B cell (primary cell): ENCODE results near the gene ETV2. TPM values are rescaled to one million over a fixed set of nuclear protein-coding genes. Genes with fewer than 3 reads are reported as not detected.

ENCODE experiments used
- ATAC-seq: fragments of 200-7000 bp; cut with Tn5 transposase; one replicate; pipeline ENCODE4 v1.10.0; 2021; ENCODE audit warnings: low read depth, mild to moderate bottlenecking, moderate number of reproducible peaks, moderate library complexity
- CTCF ChIA-PET: fragments of 350-600 bp; sonication (Branson Sonifier 250); formaldehyde crosslinking; loops from one replicate; lab custom pipeline; 2021; ENCODE audit warnings: antibody characterized with exemption, inconsistent platforms; lab: Charles Lee
- POLR2A ChIA-PET: fragments of 350-600 bp; sonication (Branson Sonifier 250); formaldehyde crosslinking; loops from one replicate; lab custom pipeline; 2021; ENCODE audit warnings: antibody characterized with exemption; lab: Charles Lee
- DNase-seq: peaks from one replicate; pipeline ENCODE4 v3.0.0; 2013
- H2AFZ ChIP-seq: 2 replicates; pipeline ENCODE4 v1.6.1; 2012; ENCODE audit warnings: mild to moderate bottlenecking, low read depth, low read length; ENCODE audit not compliant: insufficient read depth, poor library complexity, severe bottlenecking
- H3K27ac ChIP-seq, 2 donors: 1 replicate in 1 of 2; 2 replicates in 1 of 2; pipeline ENCODE4 v1.5.1; 2012 to 2013; ENCODE audit warnings: low read length in 2 of 2, mild to moderate bottlenecking in 2 of 2, moderate library complexity in 1 of 2
- H3K27me3 ChIP-seq, 4 experiments: fragments of 200-600 bp in 1 of 4; sonication (generic) in 1 of 4; replicated peaks in 1 of 4; 1 replicate in 2 of 4; 2 replicates in 2 of 4; pipeline versions ENCODE4 v1.6.1 to v1.7.0; 2013 to 2016; ENCODE audit warnings: low read length in 3 of 4, mild to moderate bottlenecking in 2 of 4, mixed read lengths in 1 of 4, moderate library complexity in 1 of 4; ENCODE audit not compliant: insufficient read depth in 4 of 4, control insufficient read depth in 3 of 4; ENCODE audit errors: control extremely low read depth in 1 of 4
- H3K36me3 ChIP-seq, 2 experiments: replicated peaks in 1 of 2; 1 replicate in 1 of 2; 2 replicates in 1 of 2; pipeline versions ENCODE4 v1.6.1 to v1.7.1; 2013; ENCODE audit warnings: low read length in 1 of 2; ENCODE audit not compliant: insufficient read depth in 2 of 2, control insufficient read depth in 1 of 2; ENCODE audit errors: control extremely low read depth in 1 of 2, extremely low read depth in 1 of 2
- H3K4me1 ChIP-seq, 2 donors: fragments of 200-600 bp in 1 of 2; sonication (generic) in 1 of 2; 1 replicate in 1 of 2; 2 replicates in 1 of 2; pipeline versions ENCODE4 v1.5.1 to v1.6.1; 2013 to 2017; ENCODE audit warnings: low read length in 2 of 2; ENCODE audit not compliant: control insufficient read depth in 2 of 2, insufficient read depth in 2 of 2
- H3K4me2 ChIP-seq: replicated peaks from 2 replicates; pipeline ENCODE3; 2012; ENCODE audit warnings: mild to moderate bottlenecking, low read depth, low read length; ENCODE audit not compliant: poor library complexity, severe bottlenecking
- H3K4me3 ChIP-seq, 5 experiments: fragments of 200-600 bp in 1 of 5; sonication (generic) in 1 of 5; 1 replicate in 3 of 5; 2 replicates in 2 of 5; pipeline versions ENCODE4 v1.5.1 to v1.7.0; 2011 to 2016; ENCODE audit warnings: low read length in 4 of 5, mild to moderate bottlenecking in 4 of 5, low read depth in 2 of 5, control low read depth in 1 of 5, moderate library complexity in 1 of 5; ENCODE audit not compliant: insufficient read depth in 1 of 5; ENCODE audit errors: control extremely low read depth in 1 of 5, extremely low read depth in 1 of 5
- H3K79me2 ChIP-seq: fragments of 200-600 bp; sonication (generic); one replicate; pipeline ENCODE4 v1.6.0; 2016; ENCODE audit warnings: low read length; ENCODE audit not compliant: control insufficient read depth, insufficient read depth
- H3K9ac ChIP-seq: fragments of 200-600 bp; sonication (generic); 2 replicates; pipeline ENCODE4 v1.6.1; 2017; ENCODE audit warnings: mild to moderate bottlenecking, low read length, moderate library complexity
- H3K9me3 ChIP-seq, 3 donors: one replicate each; pipeline versions ENCODE4 v1.6.1 to v1.7.1; 2013; ENCODE audit warnings: low read length in 2 of 3; ENCODE audit not compliant: control insufficient read depth in 2 of 3, insufficient read depth in 1 of 3; ENCODE audit errors: control extremely low read depth in 1 of 3
- H4K20me1 ChIP-seq: 2 replicates; pipeline ENCODE4 v1.6.0; 2012; ENCODE audit warnings: mild to moderate bottlenecking, low read length; ENCODE audit not compliant: insufficient read depth, control insufficient read depth, poor library complexity, severe bottlenecking
- H3K27ac Mint-ChIP-seq: one replicate; pipeline ENCODE4 v1.8.0; 2021; ENCODE audit warnings: mixed read lengths
- H3K27me3 Mint-ChIP-seq: one replicate; pipeline ENCODE4 v1.8.0; 2021; ENCODE audit warnings: mixed read lengths
- H3K4me1 Mint-ChIP-seq: one replicate; pipeline ENCODE4 v1.8.0; 2021; ENCODE audit warnings: mixed read lengths
- H3K4me3 Mint-ChIP-seq: one replicate; pipeline ENCODE4 v1.8.0; 2021; ENCODE audit warnings: mixed read lengths
- H3K9me3 Mint-ChIP-seq: one replicate; pipeline ENCODE4 v1.8.0; 2022; ENCODE audit warnings: mixed read lengths; ENCODE audit not compliant: insufficient read depth
- EZH2 ChIP-seq: IDR thresholded peaks from 2 replicates; pipeline ENCODE4 v1.6.1; 2012; ENCODE audit warnings: borderline replicate concordance, low read depth, mild to moderate bottlenecking, moderate library complexity, low read length; ENCODE audit not compliant: insufficient read depth, poor library complexity, severe bottlenecking
- WGBS: methylation state at CpG from one replicate; pipeline ENCODE4 v1.1.5; 2013; ENCODE audit warnings: missing lambda C conversion rate; ENCODE audit not compliant: insufficient coverage; 5-methylcytosine and 5-hydroxymethylcytosine counted together
- intact Hi-C: fragments of 100-400 bp; cut with micrococcal nuclease; formaldehyde crosslinking; loops from one replicate; pipeline ENCODE4 v1.10.0; 2022
- polyA plus RNA-seq: library from polyadenylated mRNA; depleted of rRNA; stranded (reverse); fragments of >200 nt; gene quantifications from 2 replicates; pipeline ENCODE4 v1.2.3, GENCODE V29; 2012
- total RNA-seq, 2 donors: library from RNA; stranded (reverse); fragments of 120-200 nt in 1 of 2; gene quantifications; 1 replicate in 1 of 2; 2 replicates in 1 of 2; pipeline versions ENCODE4 v1.2.3 to v1.2.4, GENCODE V29; 2013 to 2022
- TF ChIP-seq, protein P1 (sequence below): fragments of 200-600 bp; IDR thresholded peaks from one replicate; pipeline ENCODE4 v1.8.0; 2022; ENCODE audit warnings: antibody characterized with exemption, mild to moderate bottlenecking

ETV2 gene
- total and polyA plus RNA-seq, 2 donors (not counting 1 experiment from before 2014, with no cell fraction given): 0.42 to 0.49 TPM

DNA sequence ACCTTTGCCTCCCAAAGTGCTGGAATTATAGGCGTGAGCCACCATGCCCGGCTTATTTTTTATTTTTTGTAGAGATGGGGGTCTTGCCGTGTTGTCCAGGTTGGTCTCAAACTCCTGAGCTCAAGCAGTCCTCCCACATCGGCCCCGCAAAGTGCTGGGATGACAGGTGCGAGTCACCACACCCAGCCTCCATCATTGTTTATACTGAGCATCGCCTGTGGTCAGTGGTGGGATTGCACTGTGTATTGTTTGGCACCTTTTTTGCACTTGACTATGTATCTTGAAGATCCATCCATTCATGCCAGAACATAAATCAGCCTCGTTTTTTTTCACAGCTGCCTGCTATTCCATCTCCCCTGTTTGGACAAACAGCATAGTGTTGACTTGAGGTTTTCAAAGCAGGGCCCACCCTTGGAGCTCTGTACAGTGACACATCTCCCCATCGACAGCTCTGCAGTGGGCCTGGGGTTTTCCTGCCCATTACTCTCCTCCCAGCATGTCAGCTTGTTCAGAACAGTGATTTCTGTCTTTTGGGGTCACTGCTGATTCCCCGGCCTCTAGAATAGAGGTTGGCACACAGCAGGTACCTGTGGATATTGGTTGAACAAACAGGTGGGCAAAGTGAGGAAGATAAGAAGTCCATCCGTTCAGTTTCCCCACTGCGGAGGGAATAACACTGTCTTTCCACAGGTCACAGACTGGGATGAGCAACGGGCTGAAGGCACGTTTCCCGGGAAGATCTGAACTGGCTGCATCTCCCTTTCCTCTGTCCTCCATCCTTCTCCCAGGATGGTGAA, 16.6 kb downstream of the ETV2 start:
- Histone ChIP-seq H3K79me2 (peaks cover 34% of the 10 kb centered on the region), H2AFZ (no peak overlapping the region), H3K4me2 (no peak overlapping the region), H3K9ac (no peak overlapping the region), H3K27ac (no peak overlapping the region), H3K4me1 (no peaks in the 10 kb centered on the region), H3K27me3 (no peaks in the 10 kb centered on the region), H4K20me1 (no peaks in the 10 kb centered on the region), H3K36me3 (peaks cover 8 to 71% of the 10 kb centered on the region in 2 experiments), H3K4me3 (no peak overlapping the region), H3K9me3 (no peaks in the 10 kb centered on the region)
- ChIA-PET CTCF (interaction anchor here (0.6 to 0.9 kb wide), 2 partner anchors 34 to 545 kb away, joined by 4 read pairs; no protein-coding TSS in a partner anchor), POLR2A (no interaction called here)
- no peak for TF ChIP-seq EZH2
- TF ChIP-seq, protein P1, sequence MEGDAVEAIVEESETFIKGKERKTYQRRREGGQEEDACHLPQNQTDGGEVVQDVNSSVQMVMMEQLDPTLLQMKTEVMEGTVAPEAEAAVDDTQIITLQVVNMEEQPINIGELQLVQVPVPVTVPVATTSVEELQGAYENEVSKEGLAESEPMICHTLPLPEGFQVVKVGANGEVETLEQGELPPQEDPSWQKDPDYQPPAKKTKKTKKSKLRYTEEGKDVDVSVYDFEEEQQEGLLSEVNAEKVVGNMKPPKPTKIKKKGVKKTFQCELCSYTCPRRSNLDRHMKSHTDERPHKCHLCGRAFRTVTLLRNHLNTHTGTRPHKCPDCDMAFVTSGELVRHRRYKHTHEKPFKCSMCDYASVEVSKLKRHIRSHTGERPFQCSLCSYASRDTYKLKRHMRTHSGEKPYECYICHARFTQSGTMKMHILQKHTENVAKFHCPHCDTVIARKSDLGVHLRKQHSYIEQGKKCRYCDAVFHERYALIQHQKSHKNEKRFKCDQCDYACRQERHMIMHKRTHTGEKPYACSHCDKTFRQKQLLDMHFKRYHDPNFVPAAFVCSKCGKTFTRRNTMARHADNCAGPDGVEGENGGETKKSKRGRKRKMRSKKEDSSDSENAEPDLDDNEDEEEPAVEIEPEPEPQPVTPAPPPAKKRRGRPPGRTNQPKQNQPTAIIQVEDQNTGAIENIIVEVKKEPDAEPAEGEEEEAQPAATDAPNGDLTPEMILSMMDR: no peak
- 100% methylated on average over 10 of the region's 15 CpGs for WGBS
- Mint-ChIP-seq H3K4me3 (no peak overlapping the region), H3K9me3 (no peaks in the 10 kb centered on the region), H3K27ac (no peak overlapping the region), H3K27me3 (no peaks in the 10 kb centered on the region), H3K4me1 (no peaks in the 10 kb centered on the region)
- intact Hi-C loops: no loop called here
- ATAC-seq (no peak), DNase-seq (no peak)

DNA sequence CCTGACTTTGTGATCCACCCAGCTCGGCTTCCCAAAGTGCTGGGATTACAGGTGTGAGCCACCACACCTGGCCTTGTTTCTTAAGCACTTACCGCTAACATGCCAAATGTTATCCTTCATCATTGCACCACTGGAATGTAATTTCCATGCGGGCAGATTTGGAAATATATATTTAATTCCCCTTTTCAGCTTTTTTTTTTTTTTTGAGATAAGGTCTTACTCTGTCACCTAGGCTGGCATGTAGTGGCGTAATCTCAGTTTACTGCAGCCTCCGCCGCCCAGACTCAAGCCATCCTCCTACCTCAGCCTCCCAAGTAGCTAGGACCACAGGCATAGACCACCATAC, 20.4 kb downstream of the ETV2 start:
- TF ChIP-seq, protein P1: no peak
- no peak for TF ChIP-seq EZH2
- Mint-ChIP-seq H3K27ac (no peak overlapping the region), H3K4me1 (no peaks in the 10 kb centered on the region), H3K9me3 (no peaks in the 10 kb centered on the region), H3K27me3 (no peaks in the 10 kb centered on the region), H3K4me3 (no peak overlapping the region)
- Histone ChIP-seq H3K4me1 (no peaks in the 10 kb centered on the region), H3K4me2 (no peak overlapping the region), H4K20me1 (no peaks in the 10 kb centered on the region), H3K4me3 (no peak overlapping the region), H3K79me2 (peaks cover 7% of the 10 kb centered on the region), H3K9ac (no peak overlapping the region), H3K36me3 (peaks cover 2 to 56% of the 10 kb centered on the region in 2 experiments), H3K9me3 (no peaks in the 10 kb centered on the region), H2AFZ (no peak overlapping the region), H3K27ac (no peak overlapping the region), H3K27me3 (no peaks in the 10 kb centered on the region)
- ChIA-PET POLR2A (interaction anchor here (0.6 to 0.7 kb wide), 2 partner anchors 9 to 120 kb away, joined by 4 to 5 read pairs; no protein-coding TSS in a partner anchor), CTCF (no interaction called here)
- intact Hi-C loops: no loop called here
- no peak for ATAC-seq
- DNase-seq: no peak
- 100% methylated on average over 2 of the region's 6 CpGs for WGBS
